IPS-15b (cell line): ENCODE results near the gene NGLY1.

Experiments used
- H3K27me3 ChIP-seq: one replicate; pipeline ENCODE4 v1.6.1; 2013; ENCODE audit warnings: low read length; ENCODE audit not compliant: control insufficient read depth, insufficient read depth
- H3K36me3 ChIP-seq: one replicate; pipeline ENCODE4 v1.6.1; 2013; ENCODE audit warnings: low read length; ENCODE audit not compliant: control insufficient read depth, insufficient read depth
- H3K4me1 ChIP-seq: one replicate; pipeline ENCODE4 v1.6.1; 2013; ENCODE audit warnings: mild to moderate bottlenecking, low read length; ENCODE audit not compliant: control insufficient read depth, insufficient read depth
- H3K4me3 ChIP-seq: one replicate; pipeline ENCODE4 v1.5.1; 2013; ENCODE audit warnings: low read depth, low read length
- H3K9ac ChIP-seq: one replicate; pipeline ENCODE4 v1.6.1; 2013; ENCODE audit warnings: low read depth, mild to moderate bottlenecking, low read length
- H3K9me3 ChIP-seq: one replicate; pipeline ENCODE4 v1.6.1; 2013; ENCODE audit warnings: mild to moderate bottlenecking, low read length; ENCODE audit not compliant: control insufficient read depth, insufficient read depth

The NGLY1 gene

GRCh38 chr3:25695731-25696420, 87.4 kb downstream of the NGLY1 start:
- H3K36me3 ChIP-seq = no peaks in the 10 kb centered on the region

DNA sequence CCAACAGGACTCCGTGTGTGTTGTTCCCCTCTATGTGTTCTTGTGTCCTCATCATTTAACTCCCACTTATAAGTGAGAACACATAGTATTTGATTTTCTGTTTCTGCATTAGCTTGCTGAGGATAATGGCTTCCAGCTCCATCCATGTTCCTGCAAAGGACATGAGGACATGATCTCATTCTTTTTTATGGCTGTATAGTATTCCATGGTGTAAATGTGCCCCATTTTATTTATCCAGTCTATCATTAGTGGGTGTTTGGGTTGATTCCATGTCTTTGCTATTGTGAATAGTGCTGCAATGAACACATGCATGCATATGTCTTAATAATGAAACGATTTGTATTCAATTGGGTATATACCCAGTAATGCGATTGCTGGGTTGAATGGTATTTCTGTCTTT, 90.0 kb downstream of the NGLY1 start:
- H3K27me3 ChIP-seq = no peaks in the 10 kb centered on the region

More at GRCh38 chr3:25695731-25696420, 87.4 kb downstream of the NGLY1 start:
- no peaks in the 10 kb centered on the region for H3K4me1 ChIP-seq
- no peaks in the 10 kb centered on the region for H3K9me3 ChIP-seq
- no peak overlapping the region for H3K4me3 ChIP-seq
- H3K27me3 ChIP-seq = no peaks in the 10 kb centered on the region
- H3K9ac ChIP-seq = no peak overlapping the region

GRCh38 chr3:25692341-25692740, 90.9 kb downstream of the NGLY1 start:
- no peaks in the 10 kb centered on the region for H3K4me1 ChIP-seq
- no peaks in the 10 kb centered on the region for H3K36me3 ChIP-seq
- no peak overlapping the region for H3K9ac ChIP-seq
- H3K9me3 ChIP-seq = no peaks in the 10 kb centered on the region
- no peaks in the 10 kb centered on the region for H3K27me3 ChIP-seq
- H3K4me3 ChIP-seq = no peak overlapping the region

More for the DNA sequence above, 90.0 kb downstream of the NGLY1 start:
- H3K4me1 ChIP-seq = no peaks in the 10 kb centered on the region
- no peak overlapping the region for H3K4me3 ChIP-seq
- no peaks in the 10 kb centered on the region for H3K9me3 ChIP-seq
- no peak overlapping the region for H3K9ac ChIP-seq
- H3K36me3 ChIP-seq = no peaks in the 10 kb centered on the region

- no peaks in the 10 kb centered on the region for H3K27me3 ChIP-seq
- H3K4me1 ChIP-seq = no peaks in the 10 kb centered on the region
- H3K9ac ChIP-seq = no peak overlapping the region
- H3K9me3 ChIP-seq = no peaks in the 10 kb centered on the region
- no peak overlapping the region for H3K4me3 ChIP-seq
- H3K36me3 ChIP-seq = no peaks in the 10 kb centered on the region
These were observed 92.3 kb downstream of the NGLY1 start for GRCh38 chr3:25690768-25691533.

DNA sequence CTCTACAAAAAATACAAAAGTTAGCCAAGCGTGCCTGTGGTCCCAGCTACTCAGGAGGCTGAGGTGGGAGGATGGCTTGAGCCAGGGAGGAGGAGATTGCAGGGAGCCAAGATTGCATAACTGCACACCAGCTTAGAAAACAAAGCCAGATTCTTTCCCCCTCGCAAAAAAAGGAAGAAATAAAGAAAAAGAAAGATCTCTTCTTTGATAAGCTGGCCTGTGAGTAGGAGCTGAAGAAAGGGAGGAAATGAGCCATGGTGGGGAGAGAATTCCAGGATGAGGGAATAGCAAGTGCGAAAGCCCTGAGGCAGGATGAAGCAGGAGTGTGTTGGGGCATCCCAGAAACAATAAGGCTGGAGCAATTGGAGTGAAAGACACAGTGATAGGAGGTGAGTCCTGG, 94.0 kb downstream of the NGLY1 start:
- Histone ChIP-seq H3K9me3 (no peaks in the 10 kb centered on the region), H3K9ac (no peak overlapping the region), H3K4me3 (no peak overlapping the region), H3K4me1 (no peaks in the 10 kb centered on the region), H3K27me3 (no peaks in the 10 kb centered on the region), H3K36me3 (no peaks in the 10 kb centered on the region)

- no peaks in the 10 kb centered on the region for H3K27me3 ChIP-seq
- H3K4me3 ChIP-seq = no peak overlapping the region
- H3K9me3 ChIP-seq = no peaks in the 10 kb centered on the region
- no peaks in the 10 kb centered on the region for H3K4me1 ChIP-seq
- no peak overlapping the region for H3K9ac ChIP-seq
- no peaks in the 10 kb centered on the region for H3K36me3 ChIP-seq
These were observed 95.5 kb downstream of the NGLY1 start for GRCh38 chr3:25687742-25688141.

- no peaks in the 10 kb centered on the region for H3K9me3 ChIP-seq
These were observed 96.5 kb downstream of the NGLY1 start for GRCh38 chr3:25686766-25687165.

GRCh38 chr3:25683882-25684281, 99.4 kb downstream of the NGLY1 start:
- H3K9ac ChIP-seq = no peak overlapping the region
- no peak overlapping the region for H3K4me3 ChIP-seq
- H3K27me3 ChIP-seq = no peaks in the 10 kb centered on the region
- no peaks in the 10 kb centered on the region for H3K4me1 ChIP-seq
- H3K9me3 ChIP-seq = no peaks in the 10 kb centered on the region
- H3K36me3 ChIP-seq = no peaks in the 10 kb centered on the region

More at GRCh38 chr3:25686766-25687165, 96.5 kb downstream of the NGLY1 start:
- no peaks in the 10 kb centered on the region for H3K36me3 ChIP-seq
- no peaks in the 10 kb centered on the region for H3K27me3 ChIP-seq
- H3K4me1 ChIP-seq = no peaks in the 10 kb centered on the region
- H3K4me3 ChIP-seq = no peak overlapping the region
- H3K9ac ChIP-seq = no peak overlapping the region

DNA sequence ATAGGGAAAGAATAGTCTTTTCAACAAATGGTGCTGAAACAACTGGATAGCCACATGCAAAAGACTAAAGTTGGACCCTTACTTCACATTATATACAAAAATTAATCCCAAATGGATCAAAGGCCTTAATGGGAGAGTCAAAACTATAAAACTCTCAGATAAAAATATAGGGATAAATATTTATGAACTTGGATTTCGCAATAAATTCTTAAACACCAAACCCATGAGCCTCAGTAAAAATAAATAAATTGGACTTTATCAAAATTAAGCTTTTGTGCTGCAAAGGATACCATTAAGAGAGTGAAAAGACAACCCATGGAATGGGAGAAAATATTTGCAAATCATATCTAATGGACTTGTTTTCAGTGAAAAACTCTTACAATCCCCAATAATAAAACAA, 99.8 kb downstream of the NGLY1 start:
- no peaks in the 10 kb centered on the region for H3K4me1 ChIP-seq
- no peak overlapping the region for H3K9ac ChIP-seq
- H3K4me3 ChIP-seq = no peak overlapping the region
- no peaks in the 10 kb centered on the region for H3K27me3 ChIP-seq
- H3K36me3 ChIP-seq = no peaks in the 10 kb centered on the region
- H3K9me3 ChIP-seq = no peaks in the 10 kb centered on the region

- Histone ChIP-seq H3K36me3 (no peaks in the 10 kb centered on the region), H3K27me3 (no peaks in the 10 kb centered on the region), H3K4me1 (peaks cover 3% of the 10 kb centered on the region), H3K9me3 (no peaks in the 10 kb centered on the region), H3K4me3 (no peak overlapping the region), H3K9ac (no peak overlapping the region)
These were observed 103.5 kb downstream of the NGLY1 start for GRCh38 chr3:25679642-25680302.

DNA sequence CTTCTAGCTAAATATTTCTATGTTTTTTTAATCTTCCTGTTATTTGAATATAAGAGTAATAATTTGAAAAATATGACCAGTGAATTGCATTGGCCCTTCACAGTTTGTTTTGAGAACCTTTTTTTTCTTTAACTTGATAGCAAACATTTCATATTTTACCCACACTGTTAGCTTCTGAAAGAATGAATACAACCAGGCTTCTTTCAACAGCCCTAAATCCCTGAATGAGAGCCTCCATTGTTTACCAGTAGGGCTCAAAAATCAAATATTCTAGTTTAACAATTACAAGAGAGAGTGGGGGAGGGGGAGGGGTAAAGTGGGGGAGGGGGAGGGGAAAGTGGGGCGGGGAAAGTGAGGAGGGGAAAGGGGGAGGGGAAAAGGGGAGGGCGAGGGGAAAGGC, 104.1 kb downstream of the NGLY1 start:
- Histone ChIP-seq H3K27me3 (no peaks in the 10 kb centered on the region), H3K9me3 (no peaks in the 10 kb centered on the region), H3K4me1 (peaks cover 3% of the 10 kb centered on the region), H3K36me3 (no peaks in the 10 kb centered on the region), H3K4me3 (no peak overlapping the region), H3K9ac (no peak overlapping the region)

GRCh38 chr3:25678581-25678980, 104.7 kb downstream of the NGLY1 start:
- H3K36me3 ChIP-seq = no peaks in the 10 kb centered on the region
- H3K9ac ChIP-seq = no peak overlapping the region
- peaks cover 3% of the 10 kb centered on the region for H3K4me1 ChIP-seq
- no peak overlapping the region for H3K4me3 ChIP-seq
- no peaks in the 10 kb centered on the region for H3K27me3 ChIP-seq
- no peaks in the 10 kb centered on the region for H3K9me3 ChIP-seq
